NB4 (cell line): ENCODE data around the gene CRIM1.

ENCODE experiments used
- DNase-seq: peaks from one replicate; pipeline ENCODE4 v3.0.0; 2010; ENCODE audit warnings: low read depth
- H3K4me3 ChIP-seq: one replicate; pipeline ENCODE4 v1.5.1; 2011; ENCODE audit warnings: mild to moderate bottlenecking, low read depth, low read length, moderate library complexity
- CTCF ChIP-seq: IDR thresholded peaks from one replicate; pipeline ENCODE4 v1.5.1; 2012; ENCODE audit warnings: low read depth, low read length
- MAX ChIP-seq: IDR thresholded peaks from 2 replicates; pipeline ENCODE4 v1.6.1; 2011; ENCODE audit warnings: low read depth, low read length
- MYC ChIP-seq: IDR thresholded peaks from 2 replicates; pipeline ENCODE4 v1.6.1; 2011; ENCODE audit warnings: low read depth, low read length
- POLR2A ChIP-seq: IDR thresholded peaks from 2 replicates; pipeline ENCODE4 v1.6.1; 2011; ENCODE audit warnings: mild to moderate bottlenecking; ENCODE audit not compliant: insufficient read length; ENCODE audit errors: extremely low read depth

Gene CRIM1

GRCh38 chr2:36427790-36428243 is 72.2 kb downstream of the CRIM1 start:
- DNase-seq: no peak
- TF ChIP-seq MYC (no peak), CTCF (no peak), POLR2A (no peak), MAX (no peak)
- no peak overlapping the region for H3K4me3 ChIP-seq

GRCh38 chr2:36430549-36430948 is 75.0 kb downstream of the CRIM1 start:
- DNase-seq: no peak
- TF ChIP-seq CTCF (no peak), POLR2A (no peak), MAX (no peak), MYC (no peak)
- H3K4me3 ChIP-seq: no peak overlapping the region

GRCh38 chr2:36432479-36432878 is 76.9 kb downstream of the CRIM1 start:
- DNase-seq: no peak
- TF ChIP-seq MAX (no peak), POLR2A (no peak), MYC (no peak), CTCF (no peak)

GRCh38 chr2:36433311-36434217 is 78.0 kb downstream of the CRIM1 start:
- no peak for DNase-seq
- no peak overlapping the region for H3K4me3 ChIP-seq
- TF ChIP-seq CTCF (no peak), MYC (no peak), MAX (no peak), POLR2A (no peak)

More at GRCh38 chr2:36432479-36432878, 76.9 kb downstream of the CRIM1 start:
- H3K4me3 ChIP-seq: no peak overlapping the region

GRCh38 chr2:36438449-36438977 is 82.9 kb downstream of the CRIM1 start:
- DNase-seq: no peak
- no peak for TF ChIP-seq MYC
- no peak overlapping the region for H3K4me3 ChIP-seq

GRCh38 chr2:36439084-36439483 is 83.5 kb downstream of the CRIM1 start:
- H3K4me3 ChIP-seq: no peak overlapping the region
- DNase-seq: no peak
- TF ChIP-seq POLR2A (no peak), MAX (no peak), CTCF (no peak), MYC (no peak)
